ENCODE results near the gene MOB3B.

MOB3B gene

DNA sequence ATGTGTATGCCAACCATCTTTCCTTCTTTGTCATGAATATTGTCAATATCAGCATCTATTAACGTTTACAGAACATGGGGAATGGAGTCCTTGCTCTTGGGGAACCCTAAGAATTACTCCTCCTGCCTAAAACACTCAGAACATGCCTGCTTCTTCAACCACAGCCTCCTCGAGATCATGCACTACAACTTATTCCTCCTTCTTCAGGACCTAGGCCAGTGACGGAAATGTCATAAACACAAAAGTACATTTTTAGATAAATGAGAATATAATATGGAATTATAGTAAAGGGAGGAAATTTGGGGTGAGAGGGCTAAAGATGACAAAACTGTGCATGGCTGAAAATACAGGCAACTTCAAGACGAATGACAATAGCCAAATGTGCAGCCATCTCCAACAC lies 8.6 kb downstream of the MOB3B start:
- TF ChIP-seq, protein P1, sequence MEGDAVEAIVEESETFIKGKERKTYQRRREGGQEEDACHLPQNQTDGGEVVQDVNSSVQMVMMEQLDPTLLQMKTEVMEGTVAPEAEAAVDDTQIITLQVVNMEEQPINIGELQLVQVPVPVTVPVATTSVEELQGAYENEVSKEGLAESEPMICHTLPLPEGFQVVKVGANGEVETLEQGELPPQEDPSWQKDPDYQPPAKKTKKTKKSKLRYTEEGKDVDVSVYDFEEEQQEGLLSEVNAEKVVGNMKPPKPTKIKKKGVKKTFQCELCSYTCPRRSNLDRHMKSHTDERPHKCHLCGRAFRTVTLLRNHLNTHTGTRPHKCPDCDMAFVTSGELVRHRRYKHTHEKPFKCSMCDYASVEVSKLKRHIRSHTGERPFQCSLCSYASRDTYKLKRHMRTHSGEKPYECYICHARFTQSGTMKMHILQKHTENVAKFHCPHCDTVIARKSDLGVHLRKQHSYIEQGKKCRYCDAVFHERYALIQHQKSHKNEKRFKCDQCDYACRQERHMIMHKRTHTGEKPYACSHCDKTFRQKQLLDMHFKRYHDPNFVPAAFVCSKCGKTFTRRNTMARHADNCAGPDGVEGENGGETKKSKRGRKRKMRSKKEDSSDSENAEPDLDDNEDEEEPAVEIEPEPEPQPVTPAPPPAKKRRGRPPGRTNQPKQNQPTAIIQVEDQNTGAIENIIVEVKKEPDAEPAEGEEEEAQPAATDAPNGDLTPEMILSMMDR (IDR thresholded peaks at IDR 0.05; ENCODE audit: low read depth, low read length), result no peak
- no peak overlapping the region for H3K4me3 ChIP-seq (replicated peaks in 1 of 2; ENCODE audit: low read depth in 2 of 2, low read length in 2 of 2)
- no peak for DNase-seq (ENCODE audit: low read depth in 2 of 2)

DNA sequence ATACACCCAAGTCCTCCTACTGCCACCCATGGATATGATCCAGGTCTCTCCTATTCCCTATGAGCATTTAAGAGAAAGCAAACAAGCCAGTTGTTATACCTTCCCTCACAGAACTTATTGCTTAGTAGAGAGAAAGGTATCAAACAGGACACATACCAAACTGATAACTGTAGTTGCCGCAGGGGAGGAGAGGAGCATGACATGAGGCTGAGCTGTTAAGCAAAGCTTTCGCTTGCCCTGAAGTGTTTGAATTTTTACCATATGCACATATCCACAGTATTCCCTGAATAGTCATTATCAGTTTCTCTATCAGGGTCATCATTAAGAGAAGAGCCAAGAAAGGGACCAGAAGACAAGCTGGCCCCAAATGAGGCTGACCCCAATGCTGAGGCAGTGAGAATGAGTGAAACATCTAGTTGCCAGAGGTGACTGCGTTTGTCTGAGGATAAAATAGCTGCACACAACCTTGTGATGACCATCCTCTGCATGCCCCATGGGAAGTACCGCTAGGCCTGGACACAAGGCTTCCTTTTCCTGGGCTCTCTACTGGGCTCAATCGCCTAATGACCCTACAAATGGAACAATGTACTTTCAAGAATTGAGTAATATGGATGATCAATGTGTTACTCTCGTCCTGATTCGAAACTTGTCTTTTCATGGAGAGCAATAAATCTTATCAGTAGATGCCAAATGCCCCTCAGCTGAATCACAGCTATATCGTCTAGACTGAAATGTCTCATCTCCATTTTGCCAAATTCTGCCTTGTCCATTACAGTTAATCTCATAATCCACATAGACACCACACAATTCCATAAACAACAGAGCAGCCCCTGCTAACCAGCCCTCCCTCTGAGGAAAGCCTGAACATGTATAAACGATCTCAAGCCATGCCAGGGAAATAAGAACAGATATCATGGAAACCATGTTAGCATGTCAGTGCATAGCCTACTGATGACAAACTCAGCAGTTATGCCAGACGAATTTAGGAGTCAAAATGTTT lies 9.8 kb downstream of the MOB3B start:
- DNase-seq (ENCODE audit: low read depth in 2 of 2), result peak in 1 of 2 donors; percentile 29
- TF ChIP-seq, protein P1 (IDR thresholded peaks at IDR 0.05; ENCODE audit: low read depth, low read length), result no peak
- no peak overlapping the region for H3K4me3 ChIP-seq (replicated peaks in 1 of 2; ENCODE audit: low read depth in 2 of 2, low read length in 2 of 2)

DNA sequence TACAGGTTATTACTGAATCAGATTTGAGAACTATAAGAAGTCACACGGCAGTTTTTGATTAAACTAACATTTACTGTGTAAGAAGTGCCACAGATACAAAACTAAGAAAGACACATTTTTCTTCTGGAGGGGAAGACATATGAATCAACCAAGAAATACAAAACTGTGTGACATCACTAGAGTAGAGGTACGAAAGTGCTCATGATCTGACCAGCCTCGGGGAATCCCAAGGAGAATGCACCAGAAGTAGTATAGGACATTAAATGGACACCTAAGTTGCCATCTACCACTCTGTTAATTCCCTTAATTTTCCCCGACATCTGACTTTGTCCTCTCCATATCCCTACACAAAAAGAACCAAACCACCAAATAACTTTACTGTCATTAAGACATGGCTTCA lies 10.8 kb downstream of the MOB3B start:
- no peak for DNase-seq (ENCODE audit: low read depth in 2 of 2)
- TF ChIP-seq, protein P1 (IDR thresholded peaks at IDR 0.05; ENCODE audit: low read depth, low read length), result no peak
- H3K4me3 ChIP-seq (replicated peaks in 1 of 2; ENCODE audit: low read depth in 2 of 2, low read length in 2 of 2), result no peak overlapping the region

DNA sequence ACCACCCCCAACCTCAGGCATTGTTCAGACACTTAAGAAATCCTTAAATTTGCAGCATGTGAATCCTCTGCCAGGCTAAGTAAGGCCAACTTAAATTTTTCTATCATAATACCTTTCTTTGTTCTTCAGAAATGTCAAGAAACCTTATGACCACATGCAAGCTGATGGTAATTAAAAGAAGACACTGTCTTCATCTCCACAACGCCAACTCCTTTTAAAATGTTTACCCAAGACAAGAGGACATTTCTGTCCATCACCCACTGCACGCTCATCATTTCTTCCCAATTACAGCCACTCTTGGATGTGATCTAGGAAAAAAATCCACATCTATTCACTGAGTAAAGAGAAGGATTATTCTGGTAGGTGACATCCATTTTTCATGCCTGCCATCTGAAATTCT lies 11.6 kb downstream of the MOB3B start:
- DNase-seq (ENCODE audit: low read depth in 2 of 2), result no peak
- H3K4me3 ChIP-seq (replicated peaks in 1 of 2; ENCODE audit: low read depth in 2 of 2, low read length in 2 of 2), result no peak overlapping the region
- TF ChIP-seq, protein P1 (IDR thresholded peaks at IDR 0.05; ENCODE audit: low read depth, low read length), result no peak

DNA sequence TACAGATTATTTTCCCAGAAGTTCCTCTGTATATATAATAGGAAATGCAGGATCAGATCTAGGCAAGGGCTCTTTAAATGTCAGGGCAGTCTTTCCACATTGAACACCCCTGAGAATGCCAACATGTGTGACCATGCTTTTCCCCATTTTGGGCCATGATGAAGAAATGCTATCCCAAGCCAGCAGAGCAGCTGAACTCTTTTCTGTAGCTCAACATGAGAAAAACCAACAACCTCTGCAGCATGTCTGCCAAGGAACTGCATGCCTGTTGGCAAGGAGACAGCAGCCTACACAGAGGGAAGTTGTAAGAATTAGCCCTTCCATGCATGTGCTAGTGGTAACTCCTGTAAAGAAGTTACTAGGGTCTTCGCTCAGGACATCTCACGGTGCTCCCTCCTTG lies 15.1 kb downstream of the MOB3B start:
- H3K4me3 ChIP-seq (replicated peaks in 1 of 2; ENCODE audit: low read depth in 2 of 2, low read length in 2 of 2), result no peak overlapping the region
- TF ChIP-seq, protein P1 (IDR thresholded peaks at IDR 0.05; ENCODE audit: low read depth, low read length), result no peak
- peak in 1 of 2 donors; percentile 3 for DNase-seq (ENCODE audit: low read depth in 2 of 2)

DNA sequence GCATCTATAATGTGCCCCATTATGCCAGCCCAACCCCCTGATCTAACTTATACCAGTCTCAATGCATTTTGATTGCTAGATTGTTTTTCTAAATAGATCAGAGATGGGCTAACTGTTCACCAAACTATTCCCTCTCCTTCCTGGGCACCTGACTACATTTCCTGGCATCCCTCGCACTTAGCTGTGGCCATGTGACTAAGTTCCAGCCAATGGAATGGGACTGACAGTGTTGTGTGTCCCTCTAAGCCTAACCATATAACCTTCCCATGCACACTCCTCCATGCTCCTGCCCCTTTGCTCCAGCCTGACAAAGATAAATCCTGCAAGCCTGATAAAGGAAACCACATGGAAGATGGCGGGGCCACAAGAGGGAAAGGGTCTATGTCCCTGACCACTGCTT lies 17.8 kb downstream of the MOB3B start:
- DNase-seq (ENCODE audit: low read depth in 2 of 2), result no peak
- H3K4me3 ChIP-seq (replicated peaks in 1 of 2; ENCODE audit: low read depth in 2 of 2, low read length in 2 of 2), result no peak overlapping the region
- TF ChIP-seq, protein P1 (IDR thresholded peaks at IDR 0.05; ENCODE audit: low read depth, low read length), result no peak

Data from cardiac fibroblast (primary cell).